ENCODE measurements around the gene FYN.

Gene FYN

DNA sequence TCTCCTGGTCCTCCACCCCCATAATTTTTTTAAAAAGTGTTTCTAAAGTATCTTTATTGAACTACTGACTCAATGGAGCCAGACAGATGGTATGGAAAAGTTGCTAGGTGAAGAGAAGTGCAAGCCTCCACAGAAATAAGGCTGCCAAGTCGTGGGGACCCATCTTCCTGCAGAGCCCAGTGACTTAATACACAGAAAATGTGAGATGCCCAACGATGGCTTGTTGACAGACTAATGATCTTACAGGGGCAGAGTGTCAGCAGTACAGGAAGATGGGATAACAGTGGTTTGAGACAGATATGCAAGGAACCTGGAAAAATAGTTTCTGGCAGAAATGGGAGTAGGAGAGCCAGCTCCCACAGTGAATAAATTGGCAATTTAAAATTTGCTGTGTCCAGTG is 43.3 kb downstream of the FYN start:
- DNase-seq = no peak

DNA sequence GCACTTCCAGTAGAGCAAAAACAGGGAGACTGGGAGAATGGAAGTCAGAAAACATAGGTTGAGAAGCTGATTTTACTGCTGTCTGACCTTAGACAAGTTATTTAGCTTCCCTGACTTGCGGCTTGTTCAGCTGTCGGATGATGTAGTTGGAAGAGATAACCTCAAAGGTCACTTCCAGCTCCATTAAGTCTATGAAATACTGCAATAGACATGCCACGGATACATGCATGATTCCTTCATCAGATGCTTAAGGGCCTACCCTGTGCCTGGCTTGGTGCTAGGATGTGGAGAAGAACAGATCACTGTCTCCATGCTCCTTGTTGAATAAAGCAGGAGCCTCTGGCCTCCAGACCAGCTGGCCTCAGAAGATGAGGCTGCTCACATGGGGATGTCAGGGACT is 43.7 kb downstream of the FYN start:
- no peak for DNase-seq

DNA sequence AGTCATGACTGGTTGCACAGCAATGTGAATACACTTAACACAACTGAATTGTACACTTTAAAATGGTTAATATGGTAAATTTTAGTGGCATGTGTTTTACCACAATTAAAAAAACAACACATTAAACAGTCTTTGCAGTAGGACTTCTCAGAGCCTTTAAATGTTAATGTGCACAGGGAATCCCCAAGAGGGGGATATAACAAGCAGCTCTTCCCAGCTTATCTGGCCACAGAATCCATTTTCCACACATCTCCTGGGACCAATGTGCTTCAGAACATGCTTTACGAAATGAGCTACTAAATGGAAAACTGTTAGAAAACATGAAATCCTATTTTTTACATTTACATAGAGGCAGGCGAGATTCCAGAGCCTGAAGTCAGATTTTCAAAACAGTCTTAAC is 44.4 kb downstream of the FYN start:
- no peak for DNase-seq

DNA sequence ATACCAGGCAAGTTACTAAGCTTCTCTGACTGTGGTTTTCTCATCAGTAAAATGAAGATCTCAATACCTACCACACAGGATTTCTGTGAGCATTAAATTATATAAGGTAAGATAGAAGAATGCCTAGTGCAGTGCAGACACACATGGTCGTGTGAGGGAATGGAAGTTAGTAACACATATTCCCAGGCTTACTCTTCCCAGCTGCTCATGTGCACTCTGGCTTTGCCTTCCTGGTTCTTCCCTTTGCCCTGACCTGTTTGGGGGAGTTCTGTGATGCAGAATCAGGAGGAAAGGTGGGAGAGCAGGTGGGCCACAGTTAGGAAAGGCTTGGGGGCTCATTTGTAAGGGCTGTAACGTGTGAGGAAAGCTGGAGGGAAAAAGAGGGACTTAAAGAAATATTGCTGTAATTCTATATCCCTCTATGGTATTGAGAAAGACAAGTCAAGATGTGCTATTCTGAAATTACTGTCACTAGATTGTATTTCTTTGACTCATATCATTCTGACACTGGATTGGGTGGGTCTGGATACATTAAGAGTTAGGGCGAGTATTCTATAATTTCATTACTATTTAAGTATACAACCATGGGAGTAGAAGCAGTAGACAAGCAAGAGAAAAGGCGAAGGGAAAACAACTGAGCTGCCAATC is 47.7 kb downstream of the FYN start:
- DNase-seq = no peak

DNA sequence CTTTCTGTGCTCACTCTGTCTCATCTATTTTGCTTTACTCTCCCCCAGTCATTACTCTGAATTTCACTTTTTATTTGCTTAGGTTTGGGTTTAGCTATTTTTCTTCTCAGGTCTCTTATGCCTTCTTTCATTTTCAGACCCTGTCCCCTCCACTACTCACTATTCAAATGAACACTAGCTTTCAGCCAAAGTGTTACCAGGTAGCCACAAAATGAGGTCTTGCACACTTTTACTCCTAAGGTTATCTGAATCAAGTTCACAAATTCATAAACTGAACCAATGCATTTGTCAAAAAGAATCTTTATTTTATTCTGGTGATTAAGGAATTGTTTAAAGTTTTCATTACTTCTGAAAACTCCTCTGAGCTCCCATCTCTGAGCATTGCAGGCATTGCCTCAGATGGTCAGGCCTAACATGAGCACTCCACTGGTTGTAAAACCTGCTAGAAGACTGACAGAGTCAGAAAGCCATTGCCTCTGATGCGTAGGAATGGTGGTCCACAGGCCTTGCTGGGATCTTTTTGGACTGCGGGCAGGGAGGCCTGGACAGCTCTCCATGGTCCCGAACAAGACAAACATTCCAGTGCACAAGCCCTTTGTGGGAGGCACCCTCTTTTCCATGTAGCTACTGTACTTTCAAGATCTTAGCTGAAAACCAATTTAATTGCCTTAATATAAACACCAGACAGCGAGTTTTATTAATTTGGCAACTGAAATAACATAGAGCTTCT is 48.5 kb downstream of the FYN start:
- DNase-seq = no peak

GRCh38 chr6:111823831-111824607 is 49.2 kb downstream of the FYN start:
- no peak for DNase-seq

DNA sequence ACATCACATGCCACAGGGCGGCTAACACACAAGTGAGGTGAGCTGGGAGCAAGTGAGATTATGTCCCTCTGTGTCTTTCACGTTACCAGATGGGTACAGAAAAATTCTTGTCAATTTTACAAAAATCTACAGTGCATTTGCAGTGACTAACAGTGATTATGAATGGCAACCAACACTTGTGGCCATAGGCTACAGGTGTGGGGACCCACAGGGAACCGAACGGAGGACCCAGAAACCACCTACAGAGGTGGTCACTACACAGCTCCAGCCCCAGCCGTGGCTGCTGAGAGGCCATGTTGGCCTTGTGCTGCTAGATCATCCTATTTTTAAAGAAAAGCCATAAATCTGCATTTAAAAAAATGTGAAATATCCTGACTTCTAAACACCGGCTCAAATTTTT is 50.2 kb downstream of the FYN start:
- DNase-seq = peak; percentile 14

DNA sequence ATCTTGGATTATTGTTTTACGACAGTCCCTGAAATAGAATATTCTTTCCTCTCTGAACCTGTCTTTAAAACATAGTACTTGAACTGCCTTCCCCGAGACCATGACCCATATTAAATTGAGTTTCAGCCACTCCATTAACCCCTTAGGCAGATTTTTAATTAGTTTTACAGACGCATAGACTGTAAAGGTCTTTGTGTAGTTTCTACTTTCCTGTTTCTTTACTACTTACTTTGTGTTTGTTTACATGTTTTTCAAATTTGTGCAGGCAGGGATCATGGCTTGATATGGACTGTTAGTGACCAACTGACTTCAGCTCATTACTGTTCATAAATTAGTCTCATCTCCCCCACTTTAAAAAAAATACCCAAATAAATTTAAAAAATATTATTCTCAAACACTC is 53.8 kb downstream of the FYN start:
- DNase-seq = no peak

- DNase-seq = no peak
Measured at GRCh38 chr6:111818539-111819226, 54.6 kb downstream of the FYN start.

DNA sequence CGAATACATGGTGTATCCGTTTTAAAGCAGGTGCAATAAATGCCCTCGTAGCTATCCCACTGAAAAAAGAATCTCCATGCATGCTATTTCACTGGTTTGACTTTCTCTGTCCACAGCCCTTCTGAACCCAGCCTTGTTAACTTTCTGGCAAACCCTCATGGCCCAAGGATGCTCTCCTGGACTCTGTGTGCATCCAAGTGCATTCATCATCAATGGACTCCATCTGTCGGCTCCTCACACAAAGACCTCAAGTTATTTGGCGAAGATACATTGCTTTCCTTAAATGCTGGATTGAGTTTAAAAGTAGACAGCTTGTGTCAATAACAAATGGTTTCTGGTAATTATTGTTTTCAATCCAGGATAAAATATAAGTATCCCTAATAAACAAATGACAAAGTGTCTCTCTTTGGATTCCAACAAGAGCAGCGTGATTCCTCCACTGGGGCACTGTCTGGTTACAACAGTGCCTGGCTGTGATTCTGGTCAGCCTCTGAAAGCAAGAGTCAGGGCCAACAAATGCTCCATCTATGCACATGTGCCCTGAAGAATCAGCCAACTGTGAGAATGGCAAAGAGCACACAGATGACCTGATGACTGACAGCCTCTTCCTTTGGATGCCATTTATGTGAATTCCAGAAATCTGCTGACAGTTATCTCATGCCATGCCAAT is 55.7 kb downstream of the FYN start:
- no peak for DNase-seq

DNA sequence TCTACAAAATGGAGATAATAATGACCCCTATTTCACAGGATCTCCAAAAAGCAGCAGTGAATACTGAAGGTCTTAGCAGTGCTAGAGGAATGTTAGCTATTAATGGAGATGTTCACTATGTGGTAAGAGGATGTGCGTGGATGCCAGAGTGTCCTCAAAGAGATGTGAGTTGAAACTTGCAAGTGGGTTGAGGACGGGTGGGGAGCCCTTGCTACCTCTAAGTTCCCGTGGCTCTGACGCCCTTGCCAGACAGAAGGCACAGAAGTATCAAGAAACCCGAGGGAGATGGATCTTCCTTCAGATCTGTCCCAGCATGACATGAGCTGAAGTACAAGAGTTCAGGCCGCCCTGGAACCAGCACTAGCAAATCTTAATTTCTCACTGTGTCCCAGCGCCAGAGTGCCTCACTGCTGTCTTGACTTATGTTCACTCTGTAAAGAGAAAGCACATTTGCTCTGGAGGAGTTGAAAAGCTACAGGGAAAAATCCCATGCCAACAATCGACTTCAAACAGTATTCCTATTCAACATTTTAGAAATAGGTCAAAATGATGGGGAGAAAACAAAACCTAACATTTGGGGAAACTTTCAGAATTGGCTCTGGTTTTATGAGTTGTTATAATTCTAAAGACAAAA is 59.5 kb downstream of the FYN start:
- no peak for DNase-seq

DNA sequence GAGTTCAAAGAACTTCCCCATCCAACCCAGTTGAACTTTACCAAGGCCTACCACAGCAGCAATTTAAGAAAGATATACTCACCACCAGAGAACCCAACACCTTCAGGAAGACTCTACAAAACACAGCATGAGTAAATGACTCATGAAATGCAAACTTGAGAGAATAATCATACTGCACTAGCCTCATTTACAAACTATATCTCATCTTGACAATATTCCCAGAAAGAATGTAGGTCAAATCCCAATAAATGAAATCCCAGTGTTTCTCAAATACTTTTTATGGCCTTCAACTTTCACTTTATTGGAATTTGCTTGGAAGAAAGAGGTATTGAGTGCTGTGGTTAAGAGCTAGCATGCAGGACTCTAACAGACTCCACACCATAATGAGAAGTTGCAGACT is 60.0 kb downstream of the FYN start:
- DNase-seq = no peak

DNA sequence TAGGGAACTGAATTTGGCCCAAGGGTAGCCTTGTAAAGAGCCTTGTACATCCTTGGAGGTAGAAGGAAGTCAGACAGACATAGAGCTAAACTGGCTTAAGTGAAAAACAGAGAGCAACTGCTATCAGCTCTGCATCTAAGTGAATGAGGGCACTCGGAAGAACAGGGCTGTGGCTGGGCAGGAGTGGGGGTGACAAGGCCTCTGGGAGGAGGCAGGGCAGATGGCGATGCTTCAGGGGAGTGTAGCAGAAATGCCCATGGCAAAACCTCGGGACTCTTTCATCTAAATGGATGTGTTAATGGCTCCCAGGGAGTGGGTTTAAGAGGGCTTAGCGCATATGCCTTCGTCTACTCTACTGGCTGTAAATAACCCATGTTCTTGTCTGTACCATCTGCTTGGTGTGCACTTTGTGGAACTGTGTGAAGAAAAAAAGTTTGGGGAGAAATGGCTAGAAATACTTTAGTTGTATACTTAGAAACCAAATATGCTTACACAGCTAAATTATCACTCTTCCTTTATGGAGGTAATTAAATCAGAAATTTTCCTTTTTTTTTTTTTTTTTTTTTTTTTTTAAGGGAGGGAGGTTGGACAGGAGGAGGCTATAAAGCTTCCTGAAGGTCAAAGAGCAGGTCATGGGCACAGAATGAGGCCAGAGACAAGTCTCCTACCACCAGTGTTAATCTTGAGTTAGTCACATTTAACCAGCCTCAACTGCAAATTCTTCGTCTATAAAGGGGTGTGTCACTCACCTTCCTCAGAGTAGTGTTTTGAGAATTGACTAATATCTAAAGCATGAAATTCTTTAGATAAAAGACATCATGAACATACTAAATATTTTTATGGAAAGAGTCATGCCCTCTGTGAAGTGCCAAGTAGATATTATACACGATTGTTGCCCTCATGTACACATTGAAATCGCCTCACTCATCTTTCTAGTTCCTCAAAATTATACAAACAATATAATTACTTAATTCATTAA is 60.9 kb downstream of the FYN start:
- DNase-seq = peak; percentile 80

- no peak for DNase-seq
Measured at GRCh38 chr6:111810294-111811131, 62.7 kb downstream of the FYN start.

GRCh38 chr6:111809766-111810165 is 63.5 kb downstream of the FYN start:
- no peak for DNase-seq

DNA sequence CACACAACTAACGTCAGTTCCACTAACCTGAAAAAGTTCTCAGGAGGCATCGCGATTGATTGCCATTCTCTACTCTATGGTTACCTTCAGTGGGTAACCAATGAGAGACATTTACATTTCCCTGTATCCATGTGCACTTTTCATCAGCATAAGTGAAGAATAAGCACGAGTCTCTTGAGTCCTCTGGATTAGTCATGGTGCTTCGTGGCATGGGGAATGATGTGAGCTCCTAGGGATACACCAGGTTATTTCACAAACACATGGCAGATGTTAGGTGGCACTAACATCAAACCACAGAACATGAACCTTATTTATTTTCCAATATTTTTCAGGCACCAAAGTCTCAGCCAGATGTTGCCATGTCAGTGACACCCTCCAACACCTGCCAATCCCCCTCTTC is 64.0 kb downstream of the FYN start:
- DNase-seq = no peak

GRCh38 chr6:111808493-111808892 is 64.8 kb downstream of the FYN start:
- DNase-seq = no peak

DNA sequence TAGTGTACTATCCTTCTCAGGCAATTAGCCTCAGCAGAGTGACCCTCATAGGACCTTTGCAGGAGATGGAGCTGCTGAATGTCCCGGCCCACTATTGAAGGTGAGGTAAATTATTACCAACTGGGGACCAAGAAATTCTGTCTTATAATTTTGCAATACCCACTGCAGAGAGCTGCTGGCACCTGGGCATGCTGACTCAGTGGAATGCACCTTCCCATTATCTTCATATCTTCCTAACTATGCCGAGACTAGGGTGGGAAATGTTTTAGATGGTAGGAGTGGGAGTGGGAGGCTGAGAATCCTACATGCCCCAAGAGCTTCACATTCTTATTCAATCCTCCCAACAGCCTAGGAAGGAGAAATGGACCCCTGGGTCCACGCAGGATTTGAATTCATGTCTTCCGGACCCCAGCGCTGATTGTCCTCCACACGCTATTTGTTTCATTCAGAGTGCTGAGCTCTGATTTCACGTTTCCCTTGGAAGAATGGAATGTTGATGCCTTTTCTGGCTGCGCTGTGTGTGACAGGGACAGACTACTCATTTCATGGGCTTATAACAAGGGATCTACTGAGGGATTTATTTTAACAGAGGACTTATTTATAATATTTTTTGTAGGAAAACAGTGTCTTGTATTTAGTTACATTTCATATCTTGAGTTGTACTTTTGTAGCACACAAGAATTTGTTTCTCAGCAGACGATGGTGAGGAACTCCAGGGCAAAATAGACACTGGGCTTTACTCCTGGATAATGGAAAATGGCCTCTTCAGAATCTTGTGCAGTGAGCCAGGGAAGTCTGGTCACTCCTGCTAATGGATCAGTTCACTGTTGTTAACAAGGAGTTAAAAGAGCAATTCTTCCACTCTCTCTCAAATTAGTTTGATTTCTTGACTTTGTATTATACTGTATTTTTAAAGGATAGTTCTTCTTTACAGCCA is 66.4 kb downstream of the FYN start:
- DNase-seq = peak; percentile 35

DNA sequence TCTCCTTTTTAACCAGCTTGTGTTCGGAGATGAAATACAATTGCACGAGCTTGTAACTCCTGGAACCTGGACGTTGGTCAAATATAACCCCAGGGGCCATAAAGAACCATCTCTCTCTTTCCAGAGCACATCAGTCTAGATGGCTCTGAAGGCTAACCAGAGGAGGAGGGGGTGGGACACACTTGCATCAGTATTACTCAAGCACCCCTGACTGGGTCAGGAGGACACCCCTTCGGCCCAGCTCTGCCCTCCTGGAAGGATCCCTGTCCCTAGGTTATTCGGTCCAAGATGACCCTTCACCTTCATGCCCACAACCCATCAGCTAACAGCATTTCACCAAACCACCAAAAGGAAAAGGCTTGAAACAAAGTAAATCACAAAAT is 67.1 kb downstream of the FYN start:
- peak; percentile 31 for DNase-seq

Data from islet precursor cell (in vitro differentiated cells).